Measurements from ENCODE around the gene HIVEP1. TPM values are rescaled to one million over a fixed set of nuclear protein-coding genes. Genes with fewer than 3 reads are reported as not detected.
"Not testable (repeated sequence)": the region's sequence is repeated elsewhere in the genome, so short reads cannot be mapped to it uniquely, and the experiment has no call there.

Gene HIVEP1
- total RNA-seq, 3 donors from 2014 or later (not counting 1 experiment from before 2014, with no cell fraction given): 26.3 to 37.9 (median 28.4) TPM

DNA sequence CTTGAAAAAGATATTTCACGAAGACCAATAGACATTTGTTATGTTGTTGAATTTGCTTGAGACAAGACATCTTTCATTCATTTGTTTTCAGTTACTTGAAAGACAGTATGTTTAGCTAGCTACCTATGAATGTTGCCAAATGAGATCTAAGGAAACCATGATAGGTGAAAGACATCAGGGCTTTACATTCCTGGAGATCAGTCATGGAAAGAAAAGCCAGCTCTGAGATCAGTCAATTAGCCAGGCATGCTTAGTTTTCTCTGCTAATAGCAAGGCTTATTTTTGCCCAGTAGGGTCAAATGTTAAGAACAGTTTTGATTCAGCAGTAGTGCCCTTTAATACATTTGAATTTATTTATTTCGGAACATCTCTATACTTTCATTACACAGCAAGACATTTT, 161.5 kb downstream of the HIVEP1 start:
- no peak overlapping the region for H3K27ac ChIP-seq (ENCODE audit: low read length)
- Mint-ChIP-seq H3K36me3 (no peaks in the 10 kb centered on the region), H3K27ac (no peak overlapping the region), H3K9me3 (no peaks in the 10 kb centered on the region), H3K27me3 (ENCODE audit: low read depth in 2 of 2) (peaks cover 0 to 2% of the 10 kb centered on the region in 2 donors), H3K4me1 (no peaks in the 10 kb centered on the region), H3K4me3 (no peak overlapping the region)
- H3K36me3 ChIP-seq (ENCODE audit: control insufficient read depth, insufficient read depth, low read length): no peaks in the 10 kb centered on the region
- H3K27me3 ChIP-seq (ENCODE audit: control insufficient read depth, insufficient read depth, low read length): no peaks in the 10 kb centered on the region
- DNase-seq: no peak
- WGBS (ENCODE audit: insufficient coverage): 100% methylated on average over 2 of the region's 2 CpGs
- no peaks in the 10 kb centered on the region for H3K4me1 ChIP-seq (ENCODE audit: control insufficient read depth, insufficient read depth, low read length)
- no peak for TF ChIP-seq CTCF (IDR thresholded peaks at IDR 0.05)
- ATAC-seq: no peak
- H3K9me3 ChIP-seq (ENCODE audit: control insufficient read depth, insufficient read depth, low read length): no peaks in the 10 kb centered on the region
- intact Hi-C loops (cut with micrococcal nuclease): no loop called here
- no peak overlapping the region for H3K4me3 ChIP-seq (ENCODE audit: low read length)

DNA sequence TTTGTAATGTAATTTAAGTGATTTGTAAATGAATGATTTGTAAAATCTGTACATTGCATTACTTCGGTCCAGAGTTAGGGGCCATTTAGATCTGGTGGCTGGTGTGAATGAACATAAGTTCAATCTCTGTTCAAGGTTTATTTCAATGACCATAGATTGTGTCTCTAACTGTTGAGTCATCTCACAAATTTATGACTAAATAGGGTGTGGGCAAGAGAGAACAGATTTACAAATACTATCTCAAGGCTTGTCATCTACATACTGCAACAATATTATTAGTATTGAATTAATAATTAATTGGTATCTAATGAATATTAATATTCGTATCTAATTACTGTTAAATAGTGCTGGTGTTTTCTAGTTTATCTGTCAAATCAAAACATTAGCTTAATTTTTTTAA, 162.8 kb downstream of the HIVEP1 start:
- H3K27me3 ChIP-seq (ENCODE audit: control insufficient read depth, insufficient read depth, low read length): no peaks in the 10 kb centered on the region
- 88% methylated on average over 1 of the region's 2 CpGs for WGBS (ENCODE audit: insufficient coverage)
- no peaks in the 10 kb centered on the region for H3K9me3 ChIP-seq (ENCODE audit: control insufficient read depth, insufficient read depth, low read length)
- no peaks in the 10 kb centered on the region for H3K4me1 ChIP-seq (ENCODE audit: control insufficient read depth, insufficient read depth, low read length)
- Mint-ChIP-seq H3K27ac (no peak overlapping the region), H3K4me1 (no peaks in the 10 kb centered on the region), H3K9me3 (no peaks in the 10 kb centered on the region), H3K36me3 (no peaks in the 10 kb centered on the region), H3K4me3 (no peak overlapping the region), H3K27me3 (ENCODE audit: low read depth in 2 of 2) (peaks cover 0 to 2% of the 10 kb centered on the region in 2 donors)
- H3K27ac ChIP-seq (ENCODE audit: low read length): no peak overlapping the region
- no peak for TF ChIP-seq CTCF (IDR thresholded peaks at IDR 0.05)
- DNase-seq (no peak), ATAC-seq (no peak)
- no peak overlapping the region for H3K4me3 ChIP-seq (ENCODE audit: low read length)
- intact Hi-C loops (cut with micrococcal nuclease): no loop called here
- no peaks in the 10 kb centered on the region for H3K36me3 ChIP-seq (ENCODE audit: control insufficient read depth, insufficient read depth, low read length)

GRCh38 chr6:12175626-12176025, 163.5 kb downstream of the HIVEP1 start:
- H3K36me3 ChIP-seq (ENCODE audit: control insufficient read depth, insufficient read depth, low read length): no peaks in the 10 kb centered on the region
- no peak for TF ChIP-seq CTCF (IDR thresholded peaks at IDR 0.05)
- no peaks in the 10 kb centered on the region for H3K4me1 ChIP-seq (ENCODE audit: control insufficient read depth, insufficient read depth, low read length)
- intact Hi-C loops (cut with micrococcal nuclease): no loop called here
- no peaks in the 10 kb centered on the region for H3K36me3 Mint-ChIP-seq
- ATAC-seq (no peak), DNase-seq (no peak)
- peaks cover 0 to 2% of the 10 kb centered on the region in 2 donors for H3K27me3 Mint-ChIP-seq (ENCODE audit: low read depth in 2 of 2)
- H3K27ac ChIP-seq (ENCODE audit: low read length): no peak overlapping the region
- H3K4me1 Mint-ChIP-seq: no peaks in the 10 kb centered on the region
- H3K9me3 ChIP-seq (ENCODE audit: control insufficient read depth, insufficient read depth, low read length): no peaks in the 10 kb centered on the region
- no peaks in the 10 kb centered on the region for H3K27me3 ChIP-seq (ENCODE audit: control insufficient read depth, insufficient read depth, low read length)
- H3K9me3 Mint-ChIP-seq: no peaks in the 10 kb centered on the region
- H3K4me3 ChIP-seq (ENCODE audit: low read length): no peak overlapping the region
- H3K4me3 Mint-ChIP-seq: no peak overlapping the region
- no peak overlapping the region for H3K27ac Mint-ChIP-seq
- 97% methylated on average over 8 of the region's 8 CpGs for WGBS (ENCODE audit: insufficient coverage)

GRCh38 chr6:12176782-12177181, 164.7 kb downstream of the HIVEP1 start:
- H3K4me1 Mint-ChIP-seq; DNase-seq; H3K9me3 Mint-ChIP-seq; H3K27me3 Mint-ChIP-seq (ENCODE audit: low read depth in 2 of 2); H3K36me3 ChIP-seq (ENCODE audit: control insufficient read depth, insufficient read depth, low read length); H3K36me3 Mint-ChIP-seq; H3K27ac Mint-ChIP-seq; H3K4me1 ChIP-seq (ENCODE audit: control insufficient read depth, insufficient read depth, low read length); intact Hi-C loops (cut with micrococcal nuclease); H3K27me3 ChIP-seq (ENCODE audit: control insufficient read depth, insufficient read depth, low read length); H3K9me3 ChIP-seq (ENCODE audit: control insufficient read depth, insufficient read depth, low read length); H3K4me3 Mint-ChIP-seq; ATAC-seq; H3K27ac ChIP-seq (ENCODE audit: low read length); H3K4me3 ChIP-seq (ENCODE audit: low read length): not testable (repeated sequence)
- 93% methylated on average over 3 of the region's 3 CpGs for WGBS (ENCODE audit: insufficient coverage)

Data from natural killer cell (primary cell).